Kidney (tissue), 14 donors: ENCODE data around the gene DUSP3. TPM values are rescaled to one million over a fixed set of nuclear protein-coding genes. Genes with fewer than 3 reads are reported as not detected.
A peak's percentile ranks its signal among the peaks of the same experiment; 100 is the strongest.

ENCODE experiments used
- DNase-seq, 5 donors: peaks; one replicate each; pipeline ENCODE4 v3.0.0-alpha.2; 2013 to 2020
- FAIRE-seq: peaks from 2 replicates; lab custom pipeline; 2012; peaks lifted over from hg19 to GRCh38; lab: Jason Lieb, UNC
- H3K27ac ChIP-seq, 2 donors: one replicate each; pipeline ENCODE4 v1.7.0; 2013; ENCODE audit warnings: low read depth in 2 of 2, low read length in 2 of 2, inconsistent platforms in 1 of 2
- H3K27me3 ChIP-seq: one replicate; pipeline ENCODE4 v1.7.1; 2013; ENCODE audit warnings: low read length, inconsistent platforms; ENCODE audit not compliant: control insufficient read depth, insufficient read depth
- H3K36me3 ChIP-seq, 3 donors: one replicate each; pipeline versions ENCODE4 v1.7.0 to v1.7.1; 2013; ENCODE audit warnings: low read length in 3 of 3, control low read depth in 1 of 3, inconsistent platforms in 1 of 3; ENCODE audit not compliant: insufficient read depth in 3 of 3, control insufficient read depth in 2 of 3
- H3K4me1 ChIP-seq, 3 donors: one replicate each; pipeline versions ENCODE4 v1.7.0 to v1.7.1; 2013; ENCODE audit warnings: low read length in 3 of 3, inconsistent platforms in 1 of 3, low read depth in 1 of 3; ENCODE audit not compliant: control insufficient read depth in 2 of 3, insufficient read depth in 2 of 3
- H3K4me3 ChIP-seq, 3 donors: one replicate each; pipeline versions ENCODE4 v1.7.0 to v1.8.1; 2013; ENCODE audit warnings: low read length in 3 of 3, control low read depth in 1 of 3, inconsistent platforms in 1 of 3
- H3K9ac ChIP-seq, 3 donors: one replicate each; pipeline versions ENCODE4 v1.7.0 to v1.7.1; 2013; ENCODE audit warnings: low read length in 3 of 3, control low read depth in 1 of 3, inconsistent platforms in 1 of 3
- H3K9me3 ChIP-seq, 3 donors: one replicate each; pipeline versions ENCODE4 v1.7.0 to v1.7.1; 2013; ENCODE audit warnings: low read length in 3 of 3, control low read depth in 1 of 3, inconsistent platforms in 1 of 3; ENCODE audit not compliant: control insufficient read depth in 2 of 3, insufficient read depth in 1 of 3
- intact Hi-C: fragments of 100-400 bp; cut with DNase I; formaldehyde crosslinking; loops from one replicate; pipeline ENCODE4 v1.11.1; 2022
- polyA plus RNA-seq: library from polyadenylated mRNA; stranded (reverse); fragments of 350-450 nt; fragmentation: Illumina TruSeq; extraction: RNeasy Lipid Tissue Mini Kit (QIAGEN cat#74804); gene quantifications from one replicate; pipeline ENCODE4 v1.2.3, GENCODE V29; 2014; ENCODE audit warnings: low read depth, low replicate concordance; ENCODE audit not compliant: insufficient read depth
- total RNA-seq: library from RNA; stranded (reverse); fragmentation: NEBNext Ultra II Directional; extraction: Animal tissue kit (Norgen Biotek cat#: 25700); gene quantifications from one replicate; pipeline ENCODE4 v1.2.1, GENCODE V29; 2021
- TF ChIP-seq, protein P1 (sequence below): IDR thresholded peaks from 3 replicates; pipeline ENCODE4 v1.5.1; 2012; ENCODE audit warnings: mild to moderate bottlenecking, moderate library complexity, borderline replicate concordance; ENCODE audit not compliant: insufficient read depth; ENCODE audit errors: extremely low read depth
- donor health status: control.
- donor health status: control.
- donor health status: control.
- donor health status: control.
- donor health status: control.
- donor health status: DM: yes; HTN: yes; CAD: no.
- donor health status: Normal renal cell carcinoma (clear cell type).

DUSP3 gene
- total and polyA plus RNA-seq, 2 donors from 2014 or later, result 102 to 126 TPM

GRCh38 chr17:43754947-43755346 is 23.8 kb downstream of the DUSP3 start:
- H3K9me3 ChIP-seq, result no peaks in the 10 kb centered on the region
- intact Hi-C loops, result loop anchor here (5.0 kb wide), 1 partner anchor 58 kb away; no protein-coding TSS in a partner anchor
- H3K36me3 ChIP-seq, result no peaks in the 10 kb centered on the region
- no peak overlapping the region for H3K4me3 ChIP-seq
- TF ChIP-seq, protein P1, sequence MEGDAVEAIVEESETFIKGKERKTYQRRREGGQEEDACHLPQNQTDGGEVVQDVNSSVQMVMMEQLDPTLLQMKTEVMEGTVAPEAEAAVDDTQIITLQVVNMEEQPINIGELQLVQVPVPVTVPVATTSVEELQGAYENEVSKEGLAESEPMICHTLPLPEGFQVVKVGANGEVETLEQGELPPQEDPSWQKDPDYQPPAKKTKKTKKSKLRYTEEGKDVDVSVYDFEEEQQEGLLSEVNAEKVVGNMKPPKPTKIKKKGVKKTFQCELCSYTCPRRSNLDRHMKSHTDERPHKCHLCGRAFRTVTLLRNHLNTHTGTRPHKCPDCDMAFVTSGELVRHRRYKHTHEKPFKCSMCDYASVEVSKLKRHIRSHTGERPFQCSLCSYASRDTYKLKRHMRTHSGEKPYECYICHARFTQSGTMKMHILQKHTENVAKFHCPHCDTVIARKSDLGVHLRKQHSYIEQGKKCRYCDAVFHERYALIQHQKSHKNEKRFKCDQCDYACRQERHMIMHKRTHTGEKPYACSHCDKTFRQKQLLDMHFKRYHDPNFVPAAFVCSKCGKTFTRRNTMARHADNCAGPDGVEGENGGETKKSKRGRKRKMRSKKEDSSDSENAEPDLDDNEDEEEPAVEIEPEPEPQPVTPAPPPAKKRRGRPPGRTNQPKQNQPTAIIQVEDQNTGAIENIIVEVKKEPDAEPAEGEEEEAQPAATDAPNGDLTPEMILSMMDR, result no peak
- H3K27ac ChIP-seq, result no peak overlapping the region
- no peaks in the 10 kb centered on the region for H3K27me3 ChIP-seq
- H3K9ac ChIP-seq, result no peak overlapping the region
- FAIRE-seq (no peak), DNase-seq (peak in 1 of 5 donors; percentile 68)
- H3K4me1 ChIP-seq, result peaks cover 0 to 6% (median 2%) of the 10 kb centered on the region in 3 donors

DNA sequence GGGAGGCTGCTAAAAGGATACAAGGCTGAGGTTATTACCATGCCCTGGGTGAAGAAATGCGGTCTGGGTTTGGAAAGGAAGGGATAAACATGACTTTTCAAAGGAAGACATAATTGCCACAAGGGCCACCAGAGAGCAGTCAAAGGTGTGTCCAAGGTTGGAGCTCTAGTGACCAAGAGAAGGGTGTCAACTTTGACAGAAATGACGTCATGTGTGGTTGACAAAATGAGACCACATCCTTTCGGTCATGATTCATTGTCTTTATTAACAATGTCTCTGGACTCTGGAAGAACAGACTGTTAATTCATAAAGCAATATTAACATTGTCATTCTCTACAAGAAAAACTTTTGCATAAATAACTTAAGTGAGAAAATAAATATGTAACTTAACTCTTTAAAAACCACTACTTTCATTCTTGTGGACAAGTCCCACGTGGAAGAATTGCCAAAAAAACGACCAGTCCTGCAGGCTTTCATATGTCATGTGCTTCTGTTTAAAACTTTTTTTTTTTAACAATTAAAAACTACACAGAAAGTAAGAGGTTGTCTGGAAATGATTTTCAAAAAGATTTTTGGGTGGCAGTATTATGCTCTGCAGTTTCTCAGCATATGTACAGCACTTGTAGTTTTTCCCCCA is 25.2 kb downstream of the DUSP3 start:
- Histone ChIP-seq H3K9me3 (no peaks in the 10 kb centered on the region), H3K4me1 (peaks cover 0 to 6% (median 2%) of the 10 kb centered on the region in 3 donors), H3K27ac (no peak overlapping the region), H3K9ac (no peak overlapping the region), H3K4me3 (no peak overlapping the region), H3K36me3 (no peaks in the 10 kb centered on the region), H3K27me3 (no peaks in the 10 kb centered on the region)
- intact Hi-C loops, result no loop called here
- DNase-seq, result no peak
- no peak for FAIRE-seq
- TF ChIP-seq, protein P1, result no peak

GRCh38 chr17:43750153-43750552 is 28.6 kb downstream of the DUSP3 start:
- Histone ChIP-seq H3K27ac (no peak overlapping the region), H3K36me3 (no peaks in the 10 kb centered on the region), H3K9ac (no peak overlapping the region), H3K4me3 (no peak overlapping the region), H3K27me3 (no peaks in the 10 kb centered on the region), H3K4me1 (peaks cover 0 to 2% (median 2%) of the 10 kb centered on the region in 3 donors), H3K9me3 (no peaks in the 10 kb centered on the region)
- FAIRE-seq (no peak), DNase-seq (peak in 1 of 5 donors; percentile 18)
- intact Hi-C loops, result no loop called here
- TF ChIP-seq, protein P1, result no peak
